Activated naive CD8-positive, alpha-beta T cell treated with anti-CD3 and anti-CD28 coated beads, Interleukin-2, amount 50 U/mL, for 24 hours (primary cell): ENCODE measurements around the gene TTC9B.

Experiments
- ATAC-seq: fragments of 150-1000 bp; cut with Tn5 transposase; one replicate; pipeline ENCODE4 v1.10.0; 2021
- DNase-seq: peaks from one replicate; pipeline ENCODE4 v3.0.0; 2021
- H3K27ac Mint-ChIP-seq: one replicate; pipeline ENCODE4 v1.8.0; 2021; ENCODE audit warnings: mild to moderate bottlenecking, mixed read lengths
- H3K27me3 Mint-ChIP-seq: one replicate; pipeline ENCODE4 v1.8.0; 2021; ENCODE audit warnings: mixed read lengths
- H3K36me3 Mint-ChIP-seq: one replicate; pipeline ENCODE4 v1.8.0; 2021; ENCODE audit warnings: low read depth, mixed read lengths
- H3K4me1 Mint-ChIP-seq: one replicate; pipeline ENCODE4 v1.8.0; 2021; ENCODE audit warnings: mixed read lengths
- H3K4me3 Mint-ChIP-seq: one replicate; pipeline ENCODE4 v1.8.0; 2021; ENCODE audit warnings: mild to moderate bottlenecking, moderate library complexity, mixed read lengths
- H3K9me3 Mint-ChIP-seq: one replicate; pipeline ENCODE4 v1.8.0; 2021; ENCODE audit warnings: mixed read lengths

TTC9B gene

GRCh38 chr19:40241809-40242384 is 23.7 kb upstream of the TTC9B start:
- H3K27ac Mint-ChIP-seq = no peak overlapping the region
- ATAC-seq = no peak

GRCh38 chr19:40241125-40241808 is 23.1 kb upstream of the TTC9B start:
- Mint-ChIP-seq H3K9me3 (no peaks in the 10 kb centered on the region), H3K4me1 (no peaks in the 10 kb centered on the region), H3K4me3 (no peak overlapping the region), H3K27me3 (no peaks in the 10 kb centered on the region), H3K36me3 (peaks cover 13% of the 10 kb centered on the region), H3K27ac (no peak overlapping the region)
- ATAC-seq (no peak), DNase-seq (no peak)

More at GRCh38 chr19:40241809-40242384, 23.7 kb upstream of the TTC9B start:
- peaks cover 12% of the 10 kb centered on the region for H3K36me3 Mint-ChIP-seq
- H3K4me3 Mint-ChIP-seq = no peak overlapping the region
- no peaks in the 10 kb centered on the region for H3K4me1 Mint-ChIP-seq
- no peak for DNase-seq
- H3K9me3 Mint-ChIP-seq = no peaks in the 10 kb centered on the region
- H3K27me3 Mint-ChIP-seq = no peaks in the 10 kb centered on the region

GRCh38 chr19:40240332-40240731 is 22.1 kb upstream of the TTC9B start:
- no peaks in the 10 kb centered on the region for H3K27me3 Mint-ChIP-seq
- no peak overlapping the region for H3K4me3 Mint-ChIP-seq
- ATAC-seq = no peak
- H3K9me3 Mint-ChIP-seq = no peaks in the 10 kb centered on the region
- DNase-seq = no peak
- peaks cover 13% of the 10 kb centered on the region for H3K36me3 Mint-ChIP-seq
- no peak overlapping the region for H3K27ac Mint-ChIP-seq
- no peaks in the 10 kb centered on the region for H3K4me1 Mint-ChIP-seq

GRCh38 chr19:40239415-40240226 is 21.4 kb upstream of the TTC9B start:
- no peak overlapping the region for H3K4me3 Mint-ChIP-seq
- no peaks in the 10 kb centered on the region for H3K4me1 Mint-ChIP-seq
- ATAC-seq (no peak), DNase-seq (no peak)
- no peaks in the 10 kb centered on the region for H3K27me3 Mint-ChIP-seq
- H3K27ac Mint-ChIP-seq = no peak overlapping the region
- no peaks in the 10 kb centered on the region for H3K9me3 Mint-ChIP-seq
- H3K36me3 Mint-ChIP-seq = peaks cover 13% of the 10 kb centered on the region

GRCh38 chr19:40238775-40239174 is 20.6 kb upstream of the TTC9B start:
- H3K36me3 Mint-ChIP-seq = peaks cover 13% of the 10 kb centered on the region
- H3K27me3 Mint-ChIP-seq = no peaks in the 10 kb centered on the region
- H3K4me3 Mint-ChIP-seq = no peak overlapping the region
- ATAC-seq (no peak), DNase-seq (no peak)
- H3K27ac Mint-ChIP-seq = no peak overlapping the region
- no peaks in the 10 kb centered on the region for H3K9me3 Mint-ChIP-seq
- no peaks in the 10 kb centered on the region for H3K4me1 Mint-ChIP-seq

- no peaks in the 10 kb centered on the region for H3K4me1 Mint-ChIP-seq
- no peaks in the 10 kb centered on the region for H3K27me3 Mint-ChIP-seq
- no peaks in the 10 kb centered on the region for H3K9me3 Mint-ChIP-seq
- no peak overlapping the region for H3K27ac Mint-ChIP-seq
- DNase-seq (no peak), ATAC-seq (no peak)
- H3K36me3 Mint-ChIP-seq = peaks cover 13% of the 10 kb centered on the region
- H3K4me3 Mint-ChIP-seq = no peak overlapping the region
These were observed 19.6 kb upstream of the TTC9B start for GRCh38 chr19:40237791-40238190.

- DNase-seq (no peak), ATAC-seq (no peak)
- Mint-ChIP-seq H3K4me3 (no peak overlapping the region), H3K4me1 (no peaks in the 10 kb centered on the region), H3K27me3 (no peaks in the 10 kb centered on the region), H3K27ac (no peak overlapping the region), H3K9me3 (no peaks in the 10 kb centered on the region), H3K36me3 (peaks cover 11% of the 10 kb centered on the region)
These were observed 18.2 kb upstream of the TTC9B start for GRCh38 chr19:40236366-40236765.

GRCh38 chr19:40236026-40236355 is 17.8 kb upstream of the TTC9B start:
- Mint-ChIP-seq H3K9me3 (no peaks in the 10 kb centered on the region), H3K27me3 (no peaks in the 10 kb centered on the region), H3K27ac (no peak overlapping the region), H3K4me3 (no peak overlapping the region), H3K4me1 (peaks cover under 1% of the 10 kb centered on the region), H3K36me3 (peaks cover 8% of the 10 kb centered on the region)
- DNase-seq (no peak), ATAC-seq (no peak)

GRCh38 chr19:40235238-40236025 is 17.2 kb upstream of the TTC9B start:
- no peaks in the 10 kb centered on the region for H3K27me3 Mint-ChIP-seq
- no peak for DNase-seq
- no peak overlapping the region for H3K4me3 Mint-ChIP-seq
- peaks cover 6% of the 10 kb centered on the region for H3K4me1 Mint-ChIP-seq
- no peak for ATAC-seq
- no peaks in the 10 kb centered on the region for H3K9me3 Mint-ChIP-seq
- H3K36me3 Mint-ChIP-seq = peaks cover 8% of the 10 kb centered on the region
- H3K27ac Mint-ChIP-seq = no peak overlapping the region

GRCh38 chr19:40234429-40235237 is 16.4 kb upstream of the TTC9B start:
- H3K36me3 Mint-ChIP-seq = peaks cover 8% of the 10 kb centered on the region
- no peak overlapping the region for H3K4me3 Mint-ChIP-seq
- no peaks in the 10 kb centered on the region for H3K27me3 Mint-ChIP-seq
- DNase-seq (no peak), ATAC-seq (no peak)
- H3K4me1 Mint-ChIP-seq = peaks cover 14% of the 10 kb centered on the region
- no peaks in the 10 kb centered on the region for H3K9me3 Mint-ChIP-seq
- H3K27ac Mint-ChIP-seq = no peak overlapping the region

GRCh38 chr19:40233811-40234389 is 15.7 kb upstream of the TTC9B start:
- H3K4me1 Mint-ChIP-seq = peaks cover 21% of the 10 kb centered on the region
- no peak overlapping the region for H3K4me3 Mint-ChIP-seq

GRCh38 chr19:40232949-40233810 is 15.0 kb upstream of the TTC9B start:
- H3K9me3 Mint-ChIP-seq = no peaks in the 10 kb centered on the region
- no peak for ATAC-seq
- no peak for DNase-seq
- H3K27me3 Mint-ChIP-seq = no peaks in the 10 kb centered on the region
- no peak overlapping the region for H3K4me3 Mint-ChIP-seq
- H3K27ac Mint-ChIP-seq = no peak overlapping the region
- peaks cover 3% of the 10 kb centered on the region for H3K36me3 Mint-ChIP-seq
- peaks cover 22% of the 10 kb centered on the region for H3K4me1 Mint-ChIP-seq

More at GRCh38 chr19:40233811-40234389, 15.7 kb upstream of the TTC9B start:
- Mint-ChIP-seq H3K36me3 (peaks cover 3% of the 10 kb centered on the region), H3K9me3 (no peaks in the 10 kb centered on the region), H3K27me3 (no peaks in the 10 kb centered on the region), H3K27ac (no peak overlapping the region)
- ATAC-seq (no peak), DNase-seq (no peak)

GRCh38 chr19:40232479-40232878 is 14.3 kb upstream of the TTC9B start:
- Mint-ChIP-seq H3K9me3 (no peaks in the 10 kb centered on the region), H3K27me3 (peaks cover 2% of the 10 kb centered on the region), H3K27ac (no peak overlapping the region), H3K36me3 (peaks cover 3% of the 10 kb centered on the region), H3K4me1 (peaks cover 22% of the 10 kb centered on the region), H3K4me3 (no peak overlapping the region)
- ATAC-seq = no peak
- DNase-seq = no peak
